ENCODE measurements around the gene TM6SF1.
"Not testable (repeated sequence)": the region's sequence is repeated elsewhere in the genome, so short reads cannot be mapped to it uniquely, and the experiment has no call there.

- not testable (repeated sequence) for TF ChIP-seq CTCF, POLR2A, POLR2AphosphoS5 (IDR thresholded peaks at IDR 0.05)
Observed at GRCh38 chr15:83142151-83142550, 34.7 kb downstream of the TM6SF1 start.
